ENCODE data around the gene TUBGCP2.

Gene TUBGCP2

GRCh38 chr10:133350950-133351329, 42.3 kb upstream of the TUBGCP2 start:
- TF ChIP-seq ZNF623 (tag by site-specific recombination; IDR thresholded peaks at IDR 0.05) (no peak), GLIS1 (tag by site-specific recombination; IDR thresholded peaks at IDR 0.05) (0 out of 2 replicates have a peak, but pooled peaks have one; percentile 1), ELK4 (IDR thresholded peaks at IDR 0.05; ENCODE audit: borderline replicate concordance, low read depth, low read length) (no peak), KLF10 (tag by site-specific recombination; IDR thresholded peaks at IDR 0.05) (no peak), ZNF76 (tag by site-specific recombination; IDR thresholded peaks at IDR 0.05; ENCODE audit: borderline replicate concordance, low read depth) (no peak)
- no peaks in the 10 kb centered on the region for H3K9me3 ChIP-seq (ENCODE audit: control insufficient read depth, insufficient read depth, low read depth, low read length)
- POLR2A ChIA-PET, result interaction anchor here (0.9 kb wide), 1 partner anchor 10 kb away, joined by 4 read pairs; no protein-coding TSS in a partner anchor
- H3K4me1 ChIP-seq (ENCODE audit: control insufficient read depth, insufficient read depth, low read length), result no peaks in the 10 kb centered on the region
- CTCF ChIA-PET, result no interaction called here
- no peak overlapping the region for H3K4me3 ChIP-seq (ENCODE audit: low read depth, low read length)
- no peaks in the 10 kb centered on the region for H3K36me3 ChIP-seq (ENCODE audit: control insufficient read depth in 2 of 2, insufficient read depth in 1 of 2, low read length in 2 of 2)
- no peak overlapping the region for H3K27ac ChIP-seq (ENCODE audit: extremely low read depth, low read depth, low read length)

- no peaks in the 10 kb centered on the region for H3K36me3 ChIP-seq (ENCODE audit: control insufficient read depth in 2 of 2, insufficient read depth in 1 of 2, low read length in 2 of 2)
- CTCF ChIA-PET, result no interaction called here
- H3K4me1 ChIP-seq (ENCODE audit: control insufficient read depth, insufficient read depth, low read length), result no peaks in the 10 kb centered on the region
- no peak overlapping the region for H3K27ac ChIP-seq (ENCODE audit: extremely low read depth, low read depth, low read length)
- H3K4me3 ChIP-seq (ENCODE audit: low read depth, low read length), result no peak overlapping the region
- POLR2A ChIA-PET, result interaction anchor here (0.9 kb wide), 1 partner anchor 10 kb away, joined by 4 read pairs; no protein-coding TSS in a partner anchor
- H3K9me3 ChIP-seq (ENCODE audit: control insufficient read depth, insufficient read depth, low read depth, low read length), result no peaks in the 10 kb centered on the region
- TF ChIP-seq ZNF843 (tag by site-specific recombination; IDR thresholded peaks at IDR 0.05), result no peak
- peak; percentile 19; the same call in 1 of the 2 replicates for TF ChIP-seq GLIS1 (tag by site-specific recombination; IDR thresholded peaks at IDR 0.05)
Observed at GRCh38 chr10:133350283-133350949, 41.7 kb upstream of the TUBGCP2 start.

- H3K27ac ChIP-seq (ENCODE audit: extremely low read depth, low read depth, low read length), result no peak overlapping the region
- no peak for TF ChIP-seq ZNF132 (tag by site-specific recombination; IDR thresholded peaks at IDR 0.05; ENCODE audit: borderline replicate concordance)
- no peak for TF ChIP-seq ZBTB49 (tag by site-specific recombination; IDR thresholded peaks at IDR 0.05; ENCODE audit: low read depth)
- peak; percentile 32; the same call in 1 of the 2 replicates for TF ChIP-seq ZFHX2 (tag by site-specific recombination; conservative IDR thresholded peaks at IDR 0.05)
- no peak for TF ChIP-seq BCL11B (tag by site-specific recombination; IDR thresholded peaks at IDR 0.05; ENCODE audit: low read depth)
- no peak for TF ChIP-seq SP2 (tag by site-specific recombination; IDR thresholded peaks at IDR 0.05)
- no peak for TF ChIP-seq ZSCAN4 (tag by site-specific recombination; IDR thresholded peaks at IDR 0.05)
- TF ChIP-seq ZNF529 (tag by site-specific recombination; IDR thresholded peaks at IDR 0.05; ENCODE audit: insufficient replicate concordance), result no peak
- TF ChIP-seq ZNF558 (tag by site-specific recombination; IDR thresholded peaks at IDR 0.05), result no peak
- TF ChIP-seq ZNF785 (tag by site-specific recombination; IDR thresholded peaks at IDR 0.05), result no peak
- TF ChIP-seq HOXD13 (CRISPR knock-in tag; IDR thresholded peaks at IDR 0.05; ENCODE audit: borderline replicate concordance), result no peak
- TF ChIP-seq EGR2 (tag by site-specific recombination; IDR thresholded peaks at IDR 0.05; ENCODE audit: low read depth), result 0 out of 2 replicates have a peak, but pooled peaks have one; percentile 0
- no peak for TF ChIP-seq ZNF473 (tag by site-specific recombination; IDR thresholded peaks at IDR 0.05)
- no peak for TF ChIP-seq ZNF843 (tag by site-specific recombination; IDR thresholded peaks at IDR 0.05)
- no peak for TF ChIP-seq ZNF544 (tag by site-specific recombination; IDR thresholded peaks at IDR 0.05)
- POLR2A ChIA-PET, result no interaction called here
- CTCF ChIA-PET, result no interaction called here
- H3K4me1 ChIP-seq (ENCODE audit: control insufficient read depth, insufficient read depth, low read length), result no peaks in the 10 kb centered on the region
- H3K36me3 ChIP-seq (ENCODE audit: control insufficient read depth in 2 of 2, insufficient read depth in 1 of 2, low read length in 2 of 2), result no peaks in the 10 kb centered on the region
- no peak overlapping the region for H3K4me3 ChIP-seq (ENCODE audit: low read depth, low read length)
- H3K9me3 ChIP-seq (ENCODE audit: control insufficient read depth, insufficient read depth, low read depth, low read length), result no peaks in the 10 kb centered on the region
Observed at GRCh38 chr10:133349577-133350011, 40.9 kb upstream of the TUBGCP2 start.

Data from HEK293 (cell line).